OCI-LY1 (cell line): ENCODE results near the gene KCNMB2.

Source experiments
- CTCF ChIP-seq: fragments of 200-600 bp; sonication (generic), shearing (Covaris generic); IDR thresholded peaks from 2 replicates; pipeline ENCODE4 v1.5.1; 2017; ENCODE audit warnings: mild to moderate bottlenecking, antibody characterized with exemption, low read length, moderate library complexity, mixed read lengths
- EZH2 ChIP-seq: fragments of 200-600 bp; sonication (generic), shearing (Covaris generic); IDR thresholded peaks from 2 replicates; pipeline ENCODE4 v1.8.0; 2017; ENCODE audit warnings: borderline replicate concordance, mixed run types, mild to moderate bottlenecking, antibody characterized with exemption, low read length, moderate library complexity, mixed read lengths

GRCh38 chr3:178518660-178519396 is 17.4 kb upstream of the KCNMB2 start:
- no peak for TF ChIP-seq CTCF
- TF ChIP-seq EZH2, result no peak
